ENCODE measurements around the gene CXCL17.

Gene CXCL17

GRCh38 chr19:42426643-42427042 lies 16.1 kb downstream of the CXCL17 start:
- no peaks in the 10 kb centered on the region for H3K9me3 ChIP-seq (ENCODE audit: low read length)
- H2AFZ ChIP-seq (ENCODE audit: low read depth, low read length): no peak overlapping the region
- no peaks in the 10 kb centered on the region for H3K27me3 ChIP-seq (ENCODE audit: insufficient read depth, low read length)
- H3K36me3 ChIP-seq (ENCODE audit: insufficient read depth, low read length): no peaks in the 10 kb centered on the region
- no peak overlapping the region for H3K4me3 ChIP-seq (ENCODE audit: low read length)
- peaks cover 9% of the 10 kb centered on the region for H3K4me1 ChIP-seq (ENCODE audit: insufficient read depth, low read length)

GRCh38 chr19:42424712-42425131 lies 18.0 kb downstream of the CXCL17 start:
- H3K27me3 ChIP-seq (ENCODE audit: insufficient read depth, low read length): no peaks in the 10 kb centered on the region
- H3K9me3 ChIP-seq (ENCODE audit: low read length): no peaks in the 10 kb centered on the region
- H3K36me3 ChIP-seq (ENCODE audit: insufficient read depth, low read length): no peaks in the 10 kb centered on the region
- peaks cover 12% of the 10 kb centered on the region for H3K4me1 ChIP-seq (ENCODE audit: insufficient read depth, low read length)
- no peak overlapping the region for H3K4me3 ChIP-seq (ENCODE audit: low read length)
- H2AFZ ChIP-seq (ENCODE audit: low read depth, low read length): no peak overlapping the region

GRCh38 chr19:42424345-42424707 lies 18.4 kb downstream of the CXCL17 start:
- Histone ChIP-seq H3K27me3 (ENCODE audit: insufficient read depth, low read length) (no peaks in the 10 kb centered on the region), H3K4me3 (ENCODE audit: low read length) (no peak overlapping the region), H2AFZ (ENCODE audit: low read depth, low read length) (no peak overlapping the region)

GRCh38 chr19:42423462-42424344 lies 19.0 kb downstream of the CXCL17 start:
- Histone ChIP-seq H2AFZ (ENCODE audit: low read depth, low read length) (peak overlapping the region; percentile 76), H3K4me1 (ENCODE audit: insufficient read depth, low read length) (peaks cover 12% of the 10 kb centered on the region), H3K9me3 (ENCODE audit: low read length) (no peaks in the 10 kb centered on the region), H3K27me3 (ENCODE audit: insufficient read depth, low read length) (no peaks in the 10 kb centered on the region), H3K4me3 (ENCODE audit: low read length) (peak overlapping the region; percentile 80), H3K36me3 (ENCODE audit: insufficient read depth, low read length) (no peaks in the 10 kb centered on the region)

More at GRCh38 chr19:42424345-42424707, 18.4 kb downstream of the CXCL17 start:
- Histone ChIP-seq H3K9me3 (ENCODE audit: low read length) (no peaks in the 10 kb centered on the region), H3K4me1 (ENCODE audit: insufficient read depth, low read length) (peaks cover 12% of the 10 kb centered on the region), H3K36me3 (ENCODE audit: insufficient read depth, low read length) (no peaks in the 10 kb centered on the region)

- H3K4me3 ChIP-seq (ENCODE audit: low read length): peak overlapping the region; percentile 80
- peak overlapping the region; percentile 76 for H2AFZ ChIP-seq (ENCODE audit: low read depth, low read length)
- no peaks in the 10 kb centered on the region for H3K9me3 ChIP-seq (ENCODE audit: low read length)
- H3K4me1 ChIP-seq (ENCODE audit: insufficient read depth, low read length): peaks cover 12% of the 10 kb centered on the region
- H3K36me3 ChIP-seq (ENCODE audit: insufficient read depth, low read length): no peaks in the 10 kb centered on the region
- no peaks in the 10 kb centered on the region for H3K27me3 ChIP-seq (ENCODE audit: insufficient read depth, low read length)
These were observed 19.8 kb downstream of the CXCL17 start for GRCh38 chr19:42422901-42423461.

- peak overlapping the region; percentile 76 for H2AFZ ChIP-seq (ENCODE audit: low read depth, low read length)
- H3K4me3 ChIP-seq (ENCODE audit: low read length): peak overlapping the region; percentile 80
- H3K4me1 ChIP-seq (ENCODE audit: insufficient read depth, low read length): peaks cover 12% of the 10 kb centered on the region
- no peaks in the 10 kb centered on the region for H3K36me3 ChIP-seq (ENCODE audit: insufficient read depth, low read length)
- no peaks in the 10 kb centered on the region for H3K27me3 ChIP-seq (ENCODE audit: insufficient read depth, low read length)
- no peaks in the 10 kb centered on the region for H3K9me3 ChIP-seq (ENCODE audit: low read length)
These were observed 20.4 kb downstream of the CXCL17 start for GRCh38 chr19:42422092-42422900.

GRCh38 chr19:42421591-42422031 lies 21.1 kb downstream of the CXCL17 start:
- Histone ChIP-seq H3K4me3 (ENCODE audit: low read length) (no peak overlapping the region), H2AFZ (ENCODE audit: low read depth, low read length) (no peak overlapping the region), H3K36me3 (ENCODE audit: insufficient read depth, low read length) (no peaks in the 10 kb centered on the region), H3K9me3 (ENCODE audit: low read length) (no peaks in the 10 kb centered on the region), H3K4me1 (ENCODE audit: insufficient read depth, low read length) (peaks cover 12% of the 10 kb centered on the region), H3K27me3 (ENCODE audit: insufficient read depth, low read length) (no peaks in the 10 kb centered on the region)

GRCh38 chr19:42421101-42421500 lies 21.6 kb downstream of the CXCL17 start:
- H3K4me3 ChIP-seq (ENCODE audit: low read length): no peak overlapping the region
- no peaks in the 10 kb centered on the region for H3K9me3 ChIP-seq (ENCODE audit: low read length)
- H3K36me3 ChIP-seq (ENCODE audit: insufficient read depth, low read length): no peaks in the 10 kb centered on the region
- no peak overlapping the region for H2AFZ ChIP-seq (ENCODE audit: low read depth, low read length)
- H3K4me1 ChIP-seq (ENCODE audit: insufficient read depth, low read length): peaks cover 12% of the 10 kb centered on the region
- H3K27me3 ChIP-seq (ENCODE audit: insufficient read depth, low read length): no peaks in the 10 kb centered on the region

- H3K27me3 ChIP-seq (ENCODE audit: insufficient read depth, low read length): no peaks in the 10 kb centered on the region
- peaks cover 12% of the 10 kb centered on the region for H3K4me1 ChIP-seq (ENCODE audit: insufficient read depth, low read length)
- H3K4me3 ChIP-seq (ENCODE audit: low read length): no peak overlapping the region
- H3K9me3 ChIP-seq (ENCODE audit: low read length): no peaks in the 10 kb centered on the region
- H2AFZ ChIP-seq (ENCODE audit: low read depth, low read length): no peak overlapping the region
- H3K36me3 ChIP-seq (ENCODE audit: insufficient read depth, low read length): no peaks in the 10 kb centered on the region
These were observed 22.6 kb downstream of the CXCL17 start for GRCh38 chr19:42420055-42420544.

- Histone ChIP-seq H3K36me3 (ENCODE audit: insufficient read depth, low read length) (peaks cover 2% of the 10 kb centered on the region), H3K4me3 (ENCODE audit: low read length) (no peak overlapping the region), H3K9me3 (ENCODE audit: low read length) (no peaks in the 10 kb centered on the region), H3K4me1 (ENCODE audit: insufficient read depth, low read length) (peaks cover 12% of the 10 kb centered on the region), H2AFZ (ENCODE audit: low read depth, low read length) (no peak overlapping the region), H3K27me3 (ENCODE audit: insufficient read depth, low read length) (no peaks in the 10 kb centered on the region)
These were observed 23.4 kb downstream of the CXCL17 start for GRCh38 chr19:42419309-42419708.

GRCh38 chr19:42412661-42413076 lies 30.1 kb downstream of the CXCL17 start:
- Histone ChIP-seq H2AFZ (ENCODE audit: low read depth, low read length) (no peak overlapping the region), H3K4me1 (ENCODE audit: insufficient read depth, low read length) (no peaks in the 10 kb centered on the region), H3K4me3 (ENCODE audit: low read length) (no peak overlapping the region), H3K9me3 (ENCODE audit: low read length) (no peaks in the 10 kb centered on the region), H3K36me3 (ENCODE audit: insufficient read depth, low read length) (peaks cover 14% of the 10 kb centered on the region), H3K27me3 (ENCODE audit: insufficient read depth, low read length) (no peaks in the 10 kb centered on the region)

GRCh38 chr19:42412227-42412626 lies 30.5 kb downstream of the CXCL17 start:
- H3K4me1 ChIP-seq (ENCODE audit: insufficient read depth, low read length): no peaks in the 10 kb centered on the region
- no peak overlapping the region for H3K4me3 ChIP-seq (ENCODE audit: low read length)
- H3K9me3 ChIP-seq (ENCODE audit: low read length): no peaks in the 10 kb centered on the region
- H2AFZ ChIP-seq (ENCODE audit: low read depth, low read length): no peak overlapping the region
- H3K27me3 ChIP-seq (ENCODE audit: insufficient read depth, low read length): no peaks in the 10 kb centered on the region
- peaks cover 18% of the 10 kb centered on the region for H3K36me3 ChIP-seq (ENCODE audit: insufficient read depth, low read length)

Data from neuron (in vitro differentiated cells).